GM19467 (cell line): ENCODE results near the gene SLC25A26.

Experiments used
- ATAC-seq: cut with Tn5 transposase; IDR thresholded peaks from one replicate; pipeline ENCODE4 v1.9.1; 2021; ENCODE audit warnings: mild to moderate bottlenecking, moderate library complexity; ENCODE audit not compliant: unreplicated experiment

SLC25A26 gene

GRCh38 chr3:66426135-66426534, 205.3 kb downstream of the SLC25A26 start:
- ATAC-seq: no peak

DNA sequence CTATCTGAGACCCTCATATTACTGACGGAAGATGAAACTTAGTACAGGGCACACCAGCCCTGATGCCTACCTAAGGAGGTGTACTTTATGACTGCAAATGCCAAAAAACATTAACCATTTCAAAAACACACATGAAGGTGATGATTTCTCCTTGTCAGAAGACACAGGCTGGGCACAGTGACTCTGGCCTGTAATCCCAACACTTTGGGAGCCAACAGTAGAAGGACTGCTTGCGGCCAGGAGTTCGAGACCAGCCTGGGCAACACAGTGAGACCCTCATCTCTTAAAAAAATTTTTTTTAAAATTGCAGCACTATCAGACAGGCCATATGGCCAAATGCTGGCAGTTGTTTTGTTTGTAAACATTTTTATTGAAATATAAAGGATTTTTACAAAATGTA, 206.6 kb downstream of the SLC25A26 start:
- ATAC-seq: no peak

DNA sequence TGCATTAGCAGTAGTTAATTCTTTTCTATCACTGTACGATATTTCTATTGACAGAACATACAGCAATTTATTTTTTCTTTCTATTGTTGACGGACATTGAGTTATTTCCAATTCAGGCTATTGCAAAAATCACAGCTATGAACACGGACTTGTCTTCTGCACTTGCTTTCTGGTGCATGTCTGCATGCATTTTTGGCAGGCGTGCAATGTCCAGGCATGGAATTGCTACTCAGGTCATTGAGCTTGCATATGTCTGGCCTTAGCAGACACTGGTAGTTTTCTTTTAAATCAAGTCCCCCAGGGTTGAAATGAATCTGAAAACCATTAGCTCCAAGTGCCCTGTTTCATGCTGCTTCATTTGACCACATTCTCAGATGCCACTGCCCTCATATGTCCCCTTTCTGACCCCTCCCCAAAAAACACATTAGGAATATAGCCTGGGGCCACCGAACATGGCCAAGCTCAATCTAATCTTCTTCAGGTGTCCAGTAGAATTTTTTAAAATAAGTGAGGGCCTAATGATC, 207.2 kb downstream of the SLC25A26 start:
- no peak for ATAC-seq
